K562 (cell line): Measurements from ENCODE around the gene UBL3. TPM values are rescaled to one million over a fixed set of nuclear protein-coding genes. Genes with fewer than 3 reads are reported as not detected.

Source experiments
- CUX1 ChIP-seq: fragments of 200-800 bp; sonication (Bioruptor generic); IDR thresholded peaks from 2 replicates; pipeline ENCODE4 v1.6.1; 2016; ENCODE audit warnings: missing genetic modification characterization, missing compliant biosample characterization
- FOSL1 ChIP-seq: fragments of 200-800 bp; sonication (Bioruptor generic); conservative IDR thresholded peaks from 2 replicates; pipeline ENCODE4 v1.6.1; 2016; ENCODE audit warnings: missing genetic modification characterization, missing compliant biosample characterization
- FOXJ2 ChIP-seq: fragments of 200-800 bp; sonication (Bioruptor generic); IDR thresholded peaks from 2 replicates; pipeline ENCODE4 v1.6.1; 2016; ENCODE audit warnings: missing genetic modification characterization, missing compliant biosample characterization
- GATA2 ChIP-seq: sonication (generic); formaldehyde crosslinking; IDR thresholded peaks from 2 replicates; pipeline ENCODE4 v1.4.0; 2020; ENCODE audit warnings: mild to moderate bottlenecking, missing genetic modification reagents
- HDAC6 ChIP-seq: IDR thresholded peaks from 2 replicates; pipeline ENCODE4 v1.6.1; 2012; ENCODE audit warnings: low read depth, mild to moderate bottlenecking, control low read depth, inconsistent platforms, low read length, moderate library complexity
- JUN ChIP-seq, 2 experiments: sonication (generic) in 1 of 2; formaldehyde crosslinking in 1 of 2; IDR thresholded peaks; 2 replicates each; pipeline versions ENCODE4 v1.6.1 to v1.8.0; 2012 to 2022; ENCODE audit warnings: borderline replicate concordance in 2 of 2, mild to moderate bottlenecking in 2 of 2, improper control_type of control experiment in 1 of 2, low read depth in 1 of 2, low read length in 1 of 2, missing genetic modification reagents in 1 of 2
- KAT7 ChIP-seq: sonication (generic); formaldehyde crosslinking; IDR thresholded peaks from 2 replicates; pipeline ENCODE4 v1.8.0; 2022; ENCODE audit warnings: missing genetic modification reagents, mild to moderate bottlenecking, borderline replicate concordance
- MBD2 ChIP-seq: sonication (generic); IDR thresholded peaks from 2 replicates; pipeline ENCODE4 v1.6.1; 2016; ENCODE audit warnings: low read depth, borderline replicate concordance
- SUPT5H ChIP-seq: fragments of 450-650 bp; IDR thresholded peaks from 2 replicates; pipeline ENCODE4 v1.6.1; 2016
- ZNF140 ChIP-seq: fragments of 250-450 bp; sonication (Bioruptor Pico); IDR thresholded peaks from 2 replicates; pipeline ENCODE4 v1.8.0; 2021; ENCODE audit warnings: moderate library complexity, mild to moderate bottlenecking, inconsistent platforms
- ZNF280B ChIP-seq: fragments of 250-450 bp; sonication (Bioruptor Pico); IDR thresholded peaks from 2 replicates; pipeline ENCODE4 v1.5.1; 2021; ENCODE audit warnings: mild to moderate bottlenecking
- ZNF512 ChIP-seq: IDR thresholded peaks from 2 replicates; pipeline ENCODE4 v1.6.1; 2016; ENCODE audit warnings: missing genetic modification characterization, missing compliant biosample characterization
- polyA plus RNA-seq, 8 experiments: library from polyadenylated mRNA; depleted of rRNA in 4 of 8; stranded (reverse) in 5 of 8; unstranded in 3 of 8; fragments of >200 nt; fragmentation: Nextera tagmentation in 2 of 8; fragmentation: Illumina TruSeq in 1 of 8; extraction: Ambion mirVana in 2 of 8; extraction: Trizol in 1 of 8; gene quantifications; 2 replicates each; pipeline versions ENCODE4 v1.2.1 to v1.2.3, GENCODE V29; 2011 to 2014; ENCODE audit warnings: inconsistent platforms in 1 of 8, missing spikeins in 1 of 8
- total RNA-seq, 7 experiments: library from RNA; depleted of rRNA in 6 of 7; stranded (reverse); fragments of >200 nt in 6 of 7; fragmentation: Illumina TruSeq in 2 of 7; extraction: Trizol in 2 of 7; gene quantifications; 2 replicates each; pipeline versions ENCODE4 v1.2.1 to v1.2.3, GENCODE V29; 2011 to 2021; ENCODE audit warnings: low replicate concordance in 1 of 7
- TF ChIP-seq, protein P1 (sequence below): sonication (generic); IDR thresholded peaks from 2 replicates; pipeline ENCODE4 v1.6.1; 2016
- TF ChIP-seq, protein P2 (sequence below): fragments of 250-450 bp; sonication (Bioruptor Pico); IDR thresholded peaks from 2 replicates; pipeline ENCODE4 v1.4.0; 2020; ENCODE audit warnings: mild to moderate bottlenecking, moderate library complexity, borderline replicate concordance

UBL3 gene
- total and polyA plus RNA-seq, 9 of the 15 experiments (the other 6 are each of a cell fraction or from before 2014, with no cell fraction given): 0.64 to 2.4 (median 1.8) TPM

GRCh38 chr13:29850213-29850898, at the start of gene UBL3 (continued):
- TF ChIP-seq FOSL1 (tag) (no peak), FOXJ2 (tag) (peak; percentile 73; the same call in 1 of the 2 replicates), MBD2 (peak; percentile 16; the same call in 1 of the 2 replicates), HDAC6 (no peak), ZNF280B (CRISPR knock-in tag) (no peak), KAT7 (CRISPR knock-in tag) (no peak), SUPT5H (peak; percentile 72), ZNF512 (no peak), JUN (IDR thresholded peaks at IDR 0.05; ENCODE audit: borderline replicate concordance, low read depth, low read length) (0 out of 2 replicates have a peak, but pooled peaks have one; percentile 24), JUN (CRISPR knock-in tag; IDR thresholded peaks at IDR 0.05; ENCODE audit: borderline replicate concordance) (no peak), ZNF140 (CRISPR knock-in tag) (no peak), GATA2 (CRISPR knock-in tag) (no peak), CUX1 (CRISPR knock-in tag) (no peak)
- TF ChIP-seq, protein P1, sequence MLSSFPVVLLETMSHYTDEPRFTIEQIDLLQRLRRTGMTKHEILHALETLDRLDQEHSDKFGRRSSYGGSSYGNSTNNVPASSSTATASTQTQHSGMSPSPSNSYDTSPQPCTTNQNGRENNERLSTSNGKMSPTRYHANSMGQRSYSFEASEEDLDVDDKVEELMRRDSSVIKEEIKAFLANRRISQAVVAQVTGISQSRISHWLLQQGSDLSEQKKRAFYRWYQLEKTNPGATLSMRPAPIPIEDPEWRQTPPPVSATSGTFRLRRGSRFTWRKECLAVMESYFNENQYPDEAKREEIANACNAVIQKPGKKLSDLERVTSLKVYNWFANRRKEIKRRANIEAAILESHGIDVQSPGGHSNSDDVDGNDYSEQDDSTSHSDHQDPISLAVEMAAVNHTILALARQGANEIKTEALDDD: no peak
- TF ChIP-seq, protein P2, sequence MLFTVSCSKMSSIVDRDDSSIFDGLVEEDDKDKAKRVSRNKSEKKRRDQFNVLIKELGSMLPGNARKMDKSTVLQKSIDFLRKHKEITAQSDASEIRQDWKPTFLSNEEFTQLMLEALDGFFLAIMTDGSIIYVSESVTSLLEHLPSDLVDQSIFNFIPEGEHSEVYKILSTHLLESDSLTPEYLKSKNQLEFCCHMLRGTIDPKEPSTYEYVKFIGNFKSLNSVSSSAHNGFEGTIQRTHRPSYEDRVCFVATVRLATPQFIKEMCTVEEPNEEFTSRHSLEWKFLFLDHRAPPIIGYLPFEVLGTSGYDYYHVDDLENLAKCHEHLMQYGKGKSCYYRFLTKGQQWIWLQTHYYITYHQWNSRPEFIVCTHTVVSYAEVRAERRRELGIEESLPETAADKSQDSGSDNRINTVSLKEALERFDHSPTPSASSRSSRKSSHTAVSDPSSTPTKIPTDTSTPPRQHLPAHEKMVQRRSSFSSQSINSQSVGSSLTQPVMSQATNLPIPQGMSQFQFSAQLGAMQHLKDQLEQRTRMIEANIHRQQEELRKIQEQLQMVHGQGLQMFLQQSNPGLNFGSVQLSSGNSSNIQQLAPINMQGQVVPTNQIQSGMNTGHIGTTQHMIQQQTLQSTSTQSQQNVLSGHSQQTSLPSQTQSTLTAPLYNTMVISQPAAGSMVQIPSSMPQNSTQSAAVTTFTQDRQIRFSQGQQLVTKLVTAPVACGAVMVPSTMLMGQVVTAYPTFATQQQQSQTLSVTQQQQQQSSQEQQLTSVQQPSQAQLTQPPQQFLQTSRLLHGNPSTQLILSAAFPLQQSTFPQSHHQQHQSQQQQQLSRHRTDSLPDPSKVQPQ (CRISPR knock-in tag): no peak
